ENCODE measurements around the gene UBAC2.

GRCh38 chr13:99228737-99229691 is 28.4 kb downstream of the UBAC2 start:
- no peak for TF ChIP-seq CTCF (conservative IDR thresholded peaks at IDR 0.05)
- no peak for TF ChIP-seq EZH2 (IDR thresholded peaks at IDR 0.05; ENCODE audit: low read depth)

All from PC-9 (cell line).